Measurements from ENCODE around the gene AMER3.

The AMER3 gene

DNA sequence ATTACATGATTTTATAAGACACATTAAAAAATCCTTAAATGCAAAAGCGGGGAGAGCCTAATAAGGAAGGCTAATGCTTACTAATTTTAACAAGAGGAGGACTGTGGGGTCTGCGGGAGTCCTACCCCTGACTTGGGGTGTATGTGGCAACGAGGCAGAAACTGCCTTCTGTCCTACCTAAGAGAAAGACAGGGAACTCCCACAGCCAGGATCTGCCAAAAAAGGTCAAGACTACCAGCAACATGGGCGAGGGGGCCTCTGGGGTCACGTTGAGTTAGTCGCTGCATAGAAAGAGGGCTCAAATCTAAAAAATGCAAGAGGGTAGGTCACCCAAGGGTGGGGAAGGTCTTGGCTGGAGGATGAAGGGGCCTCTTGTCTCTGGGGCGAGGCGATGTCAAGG lies 529 bp upstream of the AMER3 start:
- no peak for DNase-seq (ENCODE audit: extremely low read depth in 1 of 2, low read depth in 1 of 2)

DNA sequence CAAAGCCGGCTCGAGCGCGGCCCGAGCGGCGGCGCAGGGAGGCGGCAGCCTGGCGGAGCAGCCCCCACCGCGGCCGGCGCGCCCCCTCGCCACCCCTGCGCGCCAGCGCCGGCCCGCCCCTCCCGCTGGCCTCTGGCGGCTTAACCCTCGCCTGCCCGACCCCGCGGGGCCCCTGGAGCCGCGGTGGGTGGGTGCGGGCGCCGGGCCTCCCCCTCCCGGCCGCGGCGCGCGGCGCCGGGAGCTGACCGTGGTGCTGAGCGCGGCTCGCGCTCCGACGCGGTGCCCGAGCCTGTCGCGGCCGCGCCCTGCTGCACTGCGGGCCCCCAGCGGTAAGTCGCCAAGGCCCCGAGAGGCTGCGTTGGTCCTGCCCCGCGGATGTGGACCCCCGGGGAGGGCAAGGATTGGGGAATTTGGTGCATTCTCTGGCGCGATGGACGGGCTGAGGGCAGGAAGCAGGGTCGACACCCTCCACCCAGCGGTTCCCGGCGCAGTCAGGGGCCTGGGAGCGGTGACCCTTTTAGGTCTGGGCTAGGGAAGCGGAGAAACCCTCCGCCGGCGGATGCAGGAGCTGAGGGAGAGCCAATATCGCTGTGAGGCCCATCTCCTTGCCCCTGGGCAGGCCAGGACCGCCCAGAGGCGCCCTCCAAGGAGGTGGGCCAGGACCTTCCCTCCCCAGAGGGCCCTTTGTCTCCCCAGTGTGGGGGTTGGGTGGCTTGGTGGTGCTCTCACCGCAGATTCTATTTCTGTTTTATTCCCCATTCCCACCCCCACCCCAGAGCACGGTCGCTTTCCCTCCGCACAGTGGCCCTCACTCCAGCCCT lies 923 bp downstream of the AMER3 start:
- DNase-seq (ENCODE audit: extremely low read depth in 1 of 2, low read depth in 1 of 2) = no peak

DNA sequence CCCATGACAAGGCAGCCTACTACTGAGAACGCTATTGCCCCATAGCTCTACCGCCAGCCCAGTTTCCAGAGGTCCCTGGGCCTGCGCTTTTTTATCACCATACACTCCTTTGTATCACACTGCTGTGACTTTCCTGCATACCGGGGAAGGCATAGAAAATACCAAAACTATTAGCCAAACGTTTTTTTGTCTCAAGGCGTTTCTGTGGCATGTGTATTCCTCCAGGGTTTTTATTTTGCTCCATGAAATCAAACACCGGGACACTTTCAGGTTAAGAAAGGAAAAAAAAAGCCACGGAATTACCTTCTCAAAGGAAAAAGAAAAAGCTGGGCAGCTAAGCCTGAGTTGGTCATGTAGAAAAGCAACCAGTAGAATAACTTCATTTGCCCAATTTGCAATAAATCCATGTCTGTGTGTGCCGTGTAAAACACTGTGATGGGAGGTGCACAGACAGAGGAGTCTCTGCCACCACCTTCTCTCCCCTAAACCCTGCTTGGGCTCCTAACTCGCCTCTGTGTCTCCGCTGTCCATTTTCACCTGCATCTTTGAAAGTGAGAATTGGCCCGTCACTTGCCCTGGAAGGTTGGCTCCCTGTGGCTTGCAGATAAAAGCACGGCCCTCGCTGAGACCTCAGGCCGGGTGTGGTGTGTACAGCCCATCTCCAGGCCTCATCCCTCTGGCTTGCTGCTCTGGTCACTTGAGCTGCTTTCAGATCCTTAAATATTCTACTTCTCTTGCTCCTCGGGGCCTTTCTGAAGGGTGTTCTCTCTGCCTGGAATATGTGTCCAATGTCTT lies 1.7 kb downstream of the AMER3 start:
- no peak for DNase-seq (ENCODE audit: extremely low read depth in 1 of 2, low read depth in 1 of 2)

DNA sequence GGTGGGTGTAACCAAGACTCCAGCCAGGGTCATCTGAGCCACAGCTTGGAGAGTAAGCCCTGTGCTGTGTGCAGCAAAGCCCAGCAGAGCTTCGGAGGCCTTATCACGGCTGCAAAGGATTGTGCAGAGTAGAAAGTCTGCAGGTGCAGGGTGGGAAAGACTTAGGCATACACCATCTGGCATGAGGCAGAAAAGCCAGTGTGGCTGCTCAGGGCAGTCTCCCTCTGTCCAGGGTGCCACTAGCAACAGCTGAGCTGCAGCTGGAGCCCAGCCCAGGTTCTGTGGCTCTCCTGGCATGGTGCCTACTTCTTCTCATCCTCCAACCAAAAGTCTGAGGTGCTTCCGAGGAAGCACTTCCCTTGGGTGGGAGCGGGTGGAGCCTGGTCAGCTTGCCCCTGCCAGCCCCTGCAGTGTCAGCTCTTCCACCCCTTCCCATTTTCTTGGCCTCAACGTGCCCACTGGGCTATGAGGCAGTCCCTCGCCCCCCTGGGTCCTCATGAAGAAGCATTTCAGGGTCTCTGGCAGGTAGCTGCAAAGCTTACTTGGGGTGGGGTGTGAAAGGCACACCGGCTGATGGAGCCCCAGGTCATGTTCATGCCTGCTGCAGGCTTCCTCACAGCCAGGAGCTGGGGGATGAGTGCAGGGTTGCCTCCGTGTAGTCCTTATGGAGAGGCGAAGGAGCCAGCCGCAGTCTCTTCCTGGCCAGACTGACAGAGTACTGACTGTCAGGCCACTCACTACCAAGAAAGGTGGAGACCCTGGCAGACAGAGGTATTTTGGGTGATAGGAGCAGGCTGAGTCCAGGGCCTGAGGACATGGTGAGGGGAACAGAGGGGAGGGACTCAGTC lies 4.8 kb downstream of the AMER3 start:
- no peak for DNase-seq (ENCODE audit: extremely low read depth in 1 of 2, low read depth in 1 of 2)

DNA sequence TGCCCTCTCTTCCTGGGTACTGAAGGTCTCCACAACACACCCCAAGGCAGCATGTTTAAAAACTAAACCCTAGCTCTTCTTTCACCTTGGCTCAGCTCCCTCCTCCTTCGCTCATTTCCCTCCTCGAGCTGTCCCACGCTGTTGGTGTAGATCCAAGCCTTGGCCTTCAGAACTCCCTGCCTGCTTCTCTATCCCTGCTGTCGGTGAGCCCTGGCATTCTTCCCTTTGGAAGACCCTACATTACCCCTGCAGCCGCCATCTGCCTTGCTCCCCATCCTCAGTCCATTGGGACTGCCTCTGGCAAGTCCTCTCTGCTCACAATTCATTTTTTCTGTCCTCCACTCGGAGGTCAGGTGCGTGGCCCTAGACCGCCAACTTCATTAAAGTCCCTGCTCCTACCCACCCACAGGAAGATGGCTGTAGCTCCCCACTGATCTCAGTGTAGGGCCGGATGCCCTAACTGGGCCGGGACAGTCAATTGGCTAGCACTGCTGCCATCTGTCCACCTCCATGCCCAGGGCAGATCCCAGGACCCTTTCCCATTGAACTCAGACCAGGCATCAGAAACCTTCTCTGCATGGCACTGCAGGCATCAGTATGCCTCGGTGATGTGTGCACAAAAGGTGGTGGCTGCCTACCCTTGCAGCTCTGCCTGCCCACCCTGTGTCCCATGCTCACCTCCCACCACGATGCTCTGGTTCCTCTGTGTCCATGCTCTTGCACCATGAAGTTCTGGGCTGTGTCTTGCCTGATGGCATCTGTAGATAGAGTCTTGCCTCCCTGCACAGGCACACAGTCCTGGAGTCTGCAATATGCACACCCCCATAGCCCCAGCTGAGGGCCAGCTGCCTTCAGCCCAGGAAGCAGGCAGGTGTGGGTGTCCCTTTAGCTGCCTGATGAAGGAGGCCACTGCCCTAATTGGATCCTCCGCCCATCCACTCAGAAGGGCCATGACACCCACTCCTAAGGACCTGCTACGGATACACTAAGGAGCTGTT lies 5.7 kb downstream of the AMER3 start:
- DNase-seq (ENCODE audit: extremely low read depth in 1 of 2, low read depth in 1 of 2) = no peak

DNA sequence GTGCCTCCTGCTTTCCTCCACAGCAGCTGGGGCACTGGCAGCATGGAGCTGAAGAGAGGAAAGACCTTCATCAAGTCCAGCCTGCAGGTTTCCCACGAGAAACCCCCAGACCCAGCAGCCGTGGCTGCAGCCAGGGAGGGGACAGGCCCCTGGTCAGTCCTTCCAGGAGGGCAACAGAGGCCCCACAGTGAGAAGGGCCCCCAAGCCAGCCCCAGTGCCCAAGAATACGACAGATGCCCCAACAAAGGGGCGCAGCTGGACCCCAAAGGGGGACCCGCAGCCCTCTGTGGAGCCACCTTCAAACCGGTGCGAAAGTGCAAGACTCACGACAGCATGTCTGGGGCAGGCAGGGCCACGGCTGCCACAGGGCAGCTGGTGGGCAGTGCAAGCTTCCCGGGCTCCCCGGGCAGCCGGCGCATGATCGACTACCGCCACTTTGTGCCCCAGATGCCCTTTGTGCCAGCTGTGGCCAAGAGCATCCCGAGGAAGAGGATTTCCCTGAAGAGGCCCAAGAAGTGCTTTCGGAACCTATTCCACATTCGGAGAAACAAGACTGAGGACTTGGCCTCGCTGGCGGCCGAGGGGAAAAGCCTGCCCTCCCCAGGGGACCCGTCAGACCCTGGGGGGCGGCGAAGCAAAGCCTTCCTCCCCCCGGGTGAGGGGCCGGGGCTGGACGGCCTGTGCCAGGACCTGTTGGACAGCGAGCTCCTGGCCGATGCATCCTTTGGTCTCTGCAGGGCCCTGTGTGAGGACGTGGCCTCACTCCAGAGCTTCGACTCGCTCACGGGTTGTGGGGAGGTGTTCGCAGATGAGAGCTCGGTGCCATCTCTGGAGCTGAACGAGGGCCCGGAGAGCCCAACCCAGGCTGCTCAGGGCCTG lies 6.9 kb downstream of the AMER3 start:
- no peak for DNase-seq (ENCODE audit: extremely low read depth in 1 of 2, low read depth in 1 of 2)

DNA sequence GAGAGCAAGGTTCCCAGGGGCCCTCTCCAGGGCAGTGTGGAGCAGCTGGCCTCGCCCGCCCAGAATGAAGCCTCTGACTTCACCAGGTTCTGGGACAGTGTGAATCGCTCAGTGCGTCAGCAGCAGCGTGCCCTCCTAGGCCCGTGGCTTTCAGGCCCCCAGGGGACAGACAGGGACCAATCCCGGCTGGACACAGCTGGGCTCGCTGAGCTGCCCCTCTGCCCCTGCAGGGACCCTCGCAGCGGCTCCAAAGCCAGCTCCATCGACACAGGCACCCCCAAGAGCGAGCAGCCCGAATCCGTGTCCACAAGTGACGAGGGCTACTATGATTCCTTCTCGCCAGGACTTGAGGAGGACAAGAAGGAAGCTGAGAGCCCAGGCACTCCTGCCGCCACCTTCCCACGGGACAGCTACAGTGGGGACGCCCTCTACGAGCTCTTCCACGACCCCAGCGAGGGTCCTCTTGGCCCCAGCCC lies 7.6 kb downstream of the AMER3 start:
- no peak for DNase-seq (ENCODE audit: extremely low read depth in 1 of 2, low read depth in 1 of 2)

DNA sequence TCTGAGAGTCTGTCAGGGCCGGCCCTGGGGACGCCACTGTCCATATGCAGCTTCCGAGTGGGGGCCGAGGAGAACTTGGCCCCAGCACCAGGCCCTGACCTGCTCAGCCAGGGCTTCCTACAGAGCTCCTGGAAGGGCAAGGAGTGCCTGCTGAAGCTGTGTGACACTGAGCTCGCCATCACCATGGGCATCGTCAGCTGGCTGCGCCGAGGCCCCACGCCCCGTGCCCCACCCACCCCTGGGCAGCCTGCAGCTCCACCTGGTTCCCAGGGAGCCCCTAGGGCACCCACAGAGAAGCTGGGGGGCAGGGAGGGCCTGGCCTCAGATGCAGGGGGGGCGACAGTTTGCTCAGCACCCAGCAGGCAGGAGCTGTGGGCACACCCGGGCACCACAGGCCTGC lies 8.1 kb downstream of the AMER3 start:
- no peak for DNase-seq (ENCODE audit: extremely low read depth in 1 of 2, low read depth in 1 of 2)

DNA sequence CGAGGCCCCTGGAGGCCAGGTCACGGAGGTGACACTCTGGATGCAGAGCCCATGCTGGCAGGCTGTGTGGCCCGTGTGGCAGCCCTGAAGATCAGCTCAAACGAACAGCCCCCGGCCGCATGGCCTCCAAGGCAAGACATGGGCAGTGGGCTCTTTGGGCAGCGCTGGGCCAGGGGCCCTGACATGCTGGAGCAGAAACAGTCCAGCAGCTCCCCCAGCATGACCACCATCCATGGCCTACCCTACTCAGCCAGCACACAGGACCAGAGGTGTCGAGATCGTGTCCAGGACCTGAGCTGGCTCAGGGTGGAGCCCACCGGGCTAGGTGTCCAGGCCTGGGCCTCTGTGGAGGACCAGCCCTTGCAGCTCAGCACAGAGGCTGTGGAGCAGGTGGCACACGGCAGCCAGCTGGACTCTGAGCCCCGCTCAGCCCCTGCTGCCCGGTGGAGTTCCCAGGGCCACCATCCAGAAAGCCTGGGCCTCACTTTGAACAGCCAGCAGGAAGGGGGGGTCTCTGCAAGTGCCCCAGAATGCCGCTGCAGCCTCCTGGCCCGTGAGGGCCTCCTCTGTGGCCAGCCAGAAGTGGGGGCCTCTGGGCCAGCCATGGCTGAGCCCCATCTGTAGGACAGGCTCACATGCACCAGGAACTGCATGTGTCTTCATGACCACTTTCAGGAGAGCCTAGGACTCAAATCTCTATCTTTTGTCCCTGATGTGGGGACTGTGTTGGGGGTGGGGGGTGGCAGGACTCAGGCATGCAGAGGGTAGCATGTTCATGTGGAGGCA lies 8.9 kb downstream of the AMER3 start:
- no peak for DNase-seq (ENCODE audit: extremely low read depth in 1 of 2, low read depth in 1 of 2)

DNA sequence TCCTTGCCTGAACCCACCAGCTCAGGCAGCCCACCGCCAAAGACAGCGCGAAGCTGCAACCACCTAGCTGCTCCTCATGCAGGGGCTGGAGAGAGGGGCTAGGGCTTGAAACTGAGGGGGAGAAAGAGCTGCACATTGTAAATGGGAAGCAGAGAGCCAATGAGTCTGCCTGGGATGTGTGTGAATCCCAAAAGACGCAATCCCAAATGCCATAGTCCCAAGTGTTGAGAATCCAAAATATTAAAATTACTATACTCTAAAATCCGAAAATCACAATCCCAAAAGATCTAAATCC lies 9.4 kb downstream of the AMER3 start:
- no peak for DNase-seq (ENCODE audit: extremely low read depth in 1 of 2, low read depth in 1 of 2)

DNA sequence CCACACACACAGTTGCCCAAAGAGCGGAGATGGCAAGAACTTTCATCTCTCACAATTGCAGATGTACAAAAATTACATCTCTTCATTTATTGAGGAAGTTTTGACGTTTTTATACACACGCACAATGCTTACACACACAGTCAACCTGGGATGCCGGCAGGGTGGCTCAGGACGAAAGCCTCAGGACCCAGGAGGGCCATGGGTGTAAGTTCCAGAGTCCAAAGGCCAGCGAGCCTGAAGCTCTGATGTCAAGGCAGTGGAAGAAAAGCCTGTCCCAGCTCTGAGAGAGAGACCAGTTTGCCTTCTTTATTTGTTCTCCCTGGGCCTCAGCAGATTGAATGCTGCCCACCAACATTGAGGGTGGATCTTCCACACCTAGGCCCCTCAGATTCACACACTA lies 10.1 kb downstream of the AMER3 start:
- no peak for DNase-seq (ENCODE audit: extremely low read depth in 1 of 2, low read depth in 1 of 2)

DNA sequence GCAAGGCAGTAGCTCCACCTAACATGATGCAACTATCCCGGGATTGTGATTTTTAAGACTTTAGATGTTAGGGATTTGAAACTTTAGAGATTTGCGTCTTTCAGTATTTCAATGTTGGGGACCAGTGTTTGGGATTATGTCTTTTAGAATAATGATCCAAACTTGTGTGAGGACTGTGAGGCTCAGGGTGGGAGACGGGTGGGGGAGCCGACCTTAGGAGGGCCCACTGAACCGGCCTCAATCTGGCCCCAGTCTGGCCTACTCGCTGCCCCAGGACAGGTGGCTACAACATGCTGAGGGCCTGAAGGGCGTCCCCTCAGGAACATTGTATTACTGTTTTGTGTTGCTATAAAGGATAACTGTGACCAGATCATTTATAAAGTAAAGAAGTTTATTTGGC lies 10.7 kb downstream of the AMER3 start:
- no peak for DNase-seq (ENCODE audit: extremely low read depth in 1 of 2, low read depth in 1 of 2)

DNA sequence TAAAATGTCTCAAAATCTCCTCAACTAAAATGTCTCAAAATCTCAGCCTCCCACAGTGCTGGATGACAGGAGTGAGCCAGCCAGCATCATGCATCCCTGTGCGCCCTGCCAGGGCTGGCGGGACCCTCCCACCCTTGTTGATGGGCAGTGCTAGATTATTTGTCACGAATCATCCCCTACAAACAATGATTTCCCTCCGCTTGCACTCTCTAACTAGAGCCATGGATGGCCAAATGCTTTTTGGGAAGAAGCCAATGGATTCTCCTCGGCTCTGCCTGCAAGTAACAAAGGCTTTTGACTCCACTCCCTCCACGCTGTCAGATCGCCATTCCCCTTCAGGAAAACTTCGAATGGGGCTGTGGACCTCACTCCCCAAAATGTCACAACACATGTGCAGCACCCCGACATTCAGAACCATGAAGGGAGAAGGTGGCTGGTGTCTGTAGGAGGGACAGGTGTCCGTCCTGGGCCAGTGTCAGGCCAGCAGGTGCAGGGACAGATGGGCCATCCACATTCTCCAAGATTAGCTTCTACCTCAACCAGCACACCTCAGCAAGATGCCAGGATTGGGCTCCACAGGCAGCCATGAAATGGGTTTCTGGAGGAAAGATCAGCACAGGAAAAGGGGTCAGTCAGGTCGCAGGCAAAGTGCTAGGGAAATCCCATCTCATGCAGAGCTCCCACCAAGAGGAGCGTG lies 11.5 kb downstream of the AMER3 start:
- DNase-seq (ENCODE audit: extremely low read depth in 1 of 2, low read depth in 1 of 2) = no peak

DNA sequence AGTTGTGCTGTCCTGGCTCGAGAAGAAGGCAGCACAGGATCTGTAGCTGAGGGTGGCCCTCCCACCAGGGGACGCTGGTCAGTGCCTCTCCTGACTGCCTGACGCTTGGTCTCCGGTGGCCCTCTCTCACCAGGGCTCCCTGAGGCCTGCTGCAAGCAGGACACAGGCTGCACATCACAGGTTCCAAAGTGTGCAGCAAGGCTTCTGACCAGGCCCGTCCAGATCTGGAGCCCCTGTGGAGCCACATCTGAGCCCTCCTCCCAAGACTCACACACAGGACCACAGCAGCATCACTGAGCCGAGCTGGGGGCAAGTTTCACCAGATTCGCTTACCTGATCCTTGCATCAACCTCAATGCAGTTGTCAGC lies 12.1 kb downstream of the AMER3 start:
- DNase-seq (ENCODE audit: extremely low read depth in 1 of 2, low read depth in 1 of 2) = no peak

DNA sequence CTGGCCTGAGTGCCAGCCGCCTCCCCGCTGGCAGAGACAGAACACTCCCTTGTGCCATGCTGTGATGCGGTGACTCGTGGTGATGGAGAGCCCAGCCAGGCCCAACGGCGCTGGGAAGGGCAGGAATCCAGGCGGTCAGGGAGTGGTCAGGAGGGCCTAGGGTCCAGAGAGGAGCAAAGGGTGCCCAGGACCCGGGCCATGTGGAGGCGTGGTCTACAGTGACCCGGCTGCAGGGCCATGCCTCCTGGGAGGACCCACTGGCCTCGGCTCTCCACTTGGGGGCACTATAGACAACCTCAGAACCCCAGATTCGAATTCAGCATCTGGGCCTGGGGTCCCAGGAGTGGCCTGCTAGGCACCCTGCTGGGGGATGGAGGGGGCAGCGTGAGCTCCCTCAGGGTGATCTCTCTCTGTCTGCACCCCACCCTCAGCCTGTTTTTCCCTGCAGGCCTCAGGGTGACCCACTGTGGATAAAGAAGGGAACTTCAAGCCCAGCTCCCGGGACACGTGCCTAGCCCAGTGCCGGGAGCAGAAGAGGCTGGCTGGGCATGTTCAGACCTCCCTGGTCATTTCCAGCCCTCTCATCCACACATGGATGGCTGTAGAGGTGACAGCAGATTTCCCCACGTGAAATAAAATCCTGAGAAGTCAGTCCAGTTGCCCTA lies 13.0 kb downstream of the AMER3 start:
- no peak for DNase-seq (ENCODE audit: extremely low read depth in 1 of 2, low read depth in 1 of 2)

DNA sequence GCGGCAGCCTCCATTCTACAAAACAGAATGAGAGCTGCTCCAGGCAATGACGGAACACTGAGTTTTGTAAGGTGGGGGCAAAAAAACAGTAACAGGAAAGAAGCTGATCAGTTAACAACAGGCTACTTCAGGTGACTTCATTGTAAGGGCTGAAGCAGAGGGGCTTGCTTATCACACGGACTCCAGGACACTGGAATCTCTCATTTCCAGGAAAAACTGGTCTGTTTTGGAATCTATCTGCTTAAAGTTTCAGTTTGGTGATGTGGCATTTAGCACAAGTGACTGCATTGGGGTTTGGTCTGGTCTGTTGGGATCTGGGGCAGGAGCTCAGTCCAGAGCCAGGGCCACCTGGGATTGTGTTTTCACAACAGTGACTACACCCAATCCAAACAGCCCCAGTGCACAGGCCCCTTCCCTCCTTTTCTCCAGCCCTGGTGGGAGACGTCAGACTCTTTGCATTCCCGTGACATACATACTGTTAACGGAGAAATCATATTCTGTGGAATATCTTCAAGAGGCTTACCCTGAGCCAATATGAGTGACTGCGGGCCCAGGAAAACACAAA lies 14.1 kb downstream of the AMER3 start:
- DNase-seq (ENCODE audit: extremely low read depth in 1 of 2, low read depth in 1 of 2) = no peak

DNA sequence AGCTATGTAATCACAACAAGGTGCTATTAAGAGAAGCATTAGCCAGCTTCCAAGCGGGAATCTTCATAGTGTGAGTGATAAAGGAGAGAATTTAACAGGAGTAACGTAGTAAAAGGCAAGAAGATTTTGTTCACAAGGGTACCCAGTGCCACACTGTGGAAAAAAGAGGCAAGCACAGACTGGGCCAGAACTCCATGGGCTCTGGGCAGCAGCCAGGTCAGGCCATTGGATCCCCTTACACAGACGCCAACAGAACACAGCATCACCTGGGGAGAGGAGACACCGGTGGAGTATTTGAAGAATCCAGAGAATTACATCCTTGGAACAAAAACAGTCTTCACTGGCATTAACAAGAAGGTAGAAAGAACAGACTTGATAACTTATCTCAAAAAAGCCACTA lies 21.2 kb downstream of the AMER3 start:
- no peak for DNase-seq (ENCODE audit: extremely low read depth in 1 of 2, low read depth in 1 of 2)
